HG03045 (cell line): ENCODE data around the gene LMTK2.

Source experiments
- ATAC-seq: cut with Tn5 transposase; IDR thresholded peaks from one replicate; pipeline ENCODE4 v1.9.1; 2021; ENCODE audit warnings: mild to moderate bottlenecking, moderate library complexity; ENCODE audit not compliant: unreplicated experiment

The LMTK2 gene

DNA sequence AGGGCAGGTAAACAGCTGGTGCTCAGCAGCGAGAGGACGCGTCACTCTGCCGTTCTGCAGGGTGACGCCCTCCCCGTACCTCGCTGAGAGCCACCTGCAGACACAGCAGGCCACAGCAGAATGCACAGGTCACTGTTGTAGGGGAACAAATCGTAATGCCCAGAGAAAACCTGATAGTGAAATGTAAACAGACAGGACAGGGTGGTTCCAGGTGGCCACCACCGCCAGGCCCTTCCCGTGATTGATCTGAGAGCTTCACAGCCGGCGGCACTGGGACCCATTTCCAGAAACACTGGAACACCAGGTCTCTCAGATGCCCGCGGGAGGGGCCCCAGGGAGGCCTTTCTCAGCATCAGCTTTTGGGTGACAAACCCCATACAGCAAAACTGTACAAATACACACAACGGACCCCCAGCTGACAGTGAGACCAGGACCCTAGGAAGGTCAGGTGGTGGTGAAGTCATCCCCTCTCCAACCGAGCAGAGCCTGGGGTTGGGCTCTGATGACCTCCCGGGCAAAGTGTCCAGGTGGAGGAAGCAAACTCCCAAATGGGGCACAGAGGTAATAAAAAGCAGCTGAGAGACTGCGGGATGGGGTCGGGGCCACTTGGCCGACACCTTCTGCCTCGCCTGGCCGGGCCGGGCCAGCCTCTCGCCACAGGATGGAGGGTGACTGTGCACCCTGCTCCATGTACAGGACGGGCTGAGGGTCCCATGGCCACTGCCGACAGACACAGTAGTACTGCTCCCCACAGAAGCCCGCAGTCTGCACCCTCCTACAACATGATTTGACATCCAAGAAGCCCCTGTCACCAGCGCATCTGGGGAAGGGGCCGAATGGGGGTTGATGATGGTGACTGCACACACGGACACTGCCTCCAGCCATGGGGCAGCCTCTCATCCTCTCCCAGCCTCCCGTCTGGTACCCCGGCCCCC is 109.2 kb downstream of the LMTK2 start:
- ATAC-seq, result no peak

DNA sequence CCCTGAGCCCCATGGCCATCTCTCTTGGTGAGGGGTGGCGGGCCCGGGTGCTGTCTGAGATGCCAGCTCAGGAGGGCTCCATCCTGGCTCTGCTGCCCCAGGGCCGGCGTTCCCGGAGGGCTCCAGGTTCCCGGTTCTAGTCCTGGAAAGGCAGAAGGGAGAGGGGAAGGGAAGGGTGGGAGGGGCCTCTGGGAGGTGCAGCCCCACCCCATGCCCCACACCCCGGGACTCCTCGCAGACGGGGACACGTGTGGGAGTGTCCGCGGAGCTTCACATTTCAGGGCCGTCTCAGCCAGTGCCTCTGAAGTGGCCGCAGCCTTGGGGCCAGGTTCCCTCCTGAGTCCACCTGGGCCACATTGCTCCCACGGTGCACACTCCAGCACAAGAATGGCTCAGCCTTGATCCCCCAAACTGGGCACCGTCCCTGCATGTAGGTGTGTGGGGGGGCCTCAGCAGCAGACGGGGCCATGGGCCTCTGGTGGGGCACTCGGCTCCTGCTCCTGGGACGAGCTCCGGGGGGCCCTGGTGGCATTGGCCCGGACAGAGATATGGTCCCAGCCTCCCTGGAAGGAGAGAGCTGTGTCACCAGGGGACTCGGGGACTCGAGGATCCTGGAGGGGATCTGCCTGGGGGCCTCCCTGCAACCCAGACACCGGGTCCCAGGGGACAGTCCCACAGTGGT is 110.4 kb downstream of the LMTK2 start:
- no peak for ATAC-seq

DNA sequence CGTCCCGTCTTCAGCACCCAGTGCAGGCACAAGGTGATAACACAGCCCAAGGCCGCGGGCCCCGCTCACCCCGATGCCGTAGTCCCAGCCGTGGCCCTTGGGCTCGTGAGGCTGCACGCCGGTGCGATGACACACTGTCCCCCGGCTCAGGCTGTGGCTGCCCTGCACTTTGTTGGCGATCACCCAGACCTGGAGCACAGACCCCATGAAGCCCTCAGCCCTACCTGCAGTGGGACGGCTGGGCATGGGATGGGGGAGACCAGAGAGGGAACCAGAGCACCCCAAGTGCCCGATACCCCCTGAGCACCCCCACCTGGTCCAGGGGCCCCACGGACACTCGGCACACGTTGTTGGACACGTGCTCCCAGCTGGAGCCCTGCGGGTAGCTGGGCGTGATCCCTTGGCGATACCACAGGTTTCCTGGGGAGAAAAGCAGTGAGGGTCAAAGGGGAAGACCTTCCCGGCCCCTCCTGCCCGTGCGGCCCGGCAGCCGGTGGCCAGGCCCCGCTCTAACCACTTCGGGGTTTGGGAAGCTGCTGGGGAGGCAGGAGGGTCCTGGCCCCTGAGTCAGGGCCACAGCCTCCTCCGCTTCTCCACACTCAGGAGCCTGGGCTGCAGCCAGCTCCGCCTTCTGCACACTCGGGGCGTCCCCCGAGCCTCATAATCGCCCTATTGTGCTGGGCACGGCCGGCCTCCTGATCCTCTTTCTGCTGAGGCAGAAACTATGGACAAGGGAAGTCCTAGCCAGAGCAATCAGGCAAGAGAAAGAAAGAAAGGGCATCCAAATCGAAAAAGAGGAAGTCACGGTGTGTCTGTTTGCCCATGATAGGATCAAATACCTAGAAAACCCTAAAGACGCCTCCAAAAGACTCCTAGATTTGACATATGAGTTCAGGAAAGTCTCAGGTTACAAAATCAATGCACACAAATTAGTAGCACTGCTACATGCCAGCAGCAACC is 111.2 kb downstream of the LMTK2 start:
- ATAC-seq, result no peak

DNA sequence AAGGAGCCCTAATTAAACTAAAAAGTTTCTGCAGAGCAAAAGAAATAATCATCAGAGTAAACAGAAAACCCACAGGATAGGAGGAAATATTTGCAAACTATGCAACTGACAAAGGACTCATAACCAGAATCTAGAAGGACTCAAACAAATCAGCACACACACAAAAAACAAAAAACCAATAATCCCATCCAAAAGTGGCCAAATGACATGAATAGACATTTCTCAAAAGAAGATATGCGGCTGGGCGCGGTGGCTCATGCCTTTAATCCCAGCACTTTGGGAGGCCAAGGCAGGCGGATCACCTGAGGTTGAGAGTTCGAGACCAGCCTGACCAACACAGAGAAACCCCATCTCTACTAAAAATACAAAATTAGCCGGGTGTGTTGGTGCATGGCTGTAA is 112.7 kb downstream of the LMTK2 start:
- peak; percentile 31 for ATAC-seq

DNA sequence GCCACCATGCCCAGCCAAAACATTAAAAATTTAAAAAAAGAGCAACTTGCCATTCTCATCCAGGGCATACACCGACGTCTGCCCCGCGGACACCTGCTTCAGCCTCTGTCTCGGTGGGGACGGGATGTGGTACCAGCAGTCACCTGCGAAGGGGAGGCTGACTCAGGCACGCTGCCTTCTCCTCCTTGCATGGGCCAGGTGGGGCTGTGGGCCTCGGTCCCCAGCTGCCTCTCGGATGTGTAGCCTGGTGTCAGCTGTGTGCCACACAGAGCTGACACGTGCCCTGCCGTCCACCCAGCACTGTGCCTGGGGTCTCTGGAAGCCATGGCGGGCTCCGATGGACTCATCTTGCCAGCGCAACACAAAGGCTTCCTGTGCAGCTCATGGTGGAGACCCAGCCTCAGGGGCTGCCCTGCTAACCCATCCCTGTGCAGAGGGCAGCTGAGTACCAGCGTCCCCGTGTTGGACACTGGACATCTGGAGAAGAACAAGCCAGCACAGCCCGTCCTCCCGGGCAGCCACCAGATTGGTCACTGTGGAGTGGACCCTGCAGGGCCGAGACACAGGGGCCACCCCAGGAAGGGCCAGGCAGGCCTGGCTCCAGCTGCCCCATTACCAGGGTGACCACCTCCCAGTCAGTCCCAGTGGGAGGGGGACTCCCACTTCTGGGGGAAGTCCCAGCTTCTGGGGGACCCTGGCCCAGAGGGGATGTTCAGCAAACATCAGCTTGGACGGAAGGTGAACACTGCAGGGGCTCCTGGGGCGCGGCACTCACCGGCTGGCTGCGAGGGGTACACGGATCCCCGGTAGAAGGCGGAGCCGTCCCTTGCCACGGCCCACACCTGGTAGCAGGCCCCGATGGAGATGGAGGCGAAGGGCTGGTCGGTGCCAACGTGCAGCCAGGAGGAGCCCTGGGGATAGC is 115.2 kb downstream of the LMTK2 start:
- ATAC-seq, result no peak

DNA sequence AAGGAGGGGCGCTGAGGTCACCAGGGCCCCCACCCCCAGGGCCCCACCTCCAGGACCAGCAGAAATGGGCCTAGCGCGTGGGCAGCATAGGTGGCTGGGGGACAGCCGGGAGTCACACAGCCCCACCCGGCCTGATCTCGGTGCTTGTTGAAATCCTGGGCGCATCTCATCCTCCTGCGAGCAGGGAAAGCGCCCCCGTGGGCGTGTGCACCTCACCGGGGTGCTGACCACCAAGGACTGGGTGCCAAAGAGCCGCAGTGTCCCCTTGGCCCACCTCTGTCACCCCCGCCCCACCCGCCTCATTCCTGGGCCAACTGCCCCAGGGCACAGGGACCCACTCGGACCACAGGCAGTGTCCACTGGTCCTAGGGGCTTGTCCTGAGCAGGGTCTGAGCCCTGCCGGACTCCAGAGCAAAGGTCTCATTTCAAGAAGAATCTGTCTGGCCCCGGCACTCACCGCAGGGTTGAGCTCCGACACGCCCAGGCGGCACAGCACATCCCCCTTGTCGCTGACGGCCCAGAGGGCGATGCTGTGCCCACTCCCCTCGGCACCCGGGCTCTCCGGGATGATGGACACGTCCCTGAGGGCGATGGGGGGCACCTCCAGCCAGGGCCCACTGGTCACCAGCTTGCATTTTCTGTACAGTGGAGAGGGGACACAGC is 116.0 kb downstream of the LMTK2 start:
- ATAC-seq, result no peak

DNA sequence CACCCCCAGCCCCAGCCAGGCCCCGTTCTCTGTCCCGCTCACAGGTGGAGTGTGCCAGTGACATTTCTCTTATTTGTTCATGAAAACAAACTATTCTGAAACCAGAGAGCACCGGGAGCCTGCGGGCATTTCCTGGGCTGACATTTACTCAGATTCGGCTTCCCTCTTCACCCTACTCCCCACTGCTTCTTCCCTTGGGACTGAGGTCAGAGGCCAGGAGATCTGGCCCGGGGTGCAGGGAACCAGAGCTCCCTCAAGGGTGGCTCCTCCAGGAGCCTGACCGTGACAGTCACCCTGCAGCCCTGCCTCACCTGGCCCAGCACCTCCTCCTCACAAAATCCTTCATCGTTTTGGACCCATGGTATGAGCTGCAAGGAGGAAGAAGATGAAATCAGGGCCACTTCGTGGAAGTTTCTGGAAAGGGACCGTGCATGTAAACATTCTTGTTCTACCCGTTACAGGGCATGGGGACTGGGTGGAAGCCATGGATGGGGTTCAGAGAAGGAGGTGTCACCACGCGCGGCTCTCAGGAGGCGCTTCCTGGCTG is 116.8 kb downstream of the LMTK2 start:
- no peak for ATAC-seq

DNA sequence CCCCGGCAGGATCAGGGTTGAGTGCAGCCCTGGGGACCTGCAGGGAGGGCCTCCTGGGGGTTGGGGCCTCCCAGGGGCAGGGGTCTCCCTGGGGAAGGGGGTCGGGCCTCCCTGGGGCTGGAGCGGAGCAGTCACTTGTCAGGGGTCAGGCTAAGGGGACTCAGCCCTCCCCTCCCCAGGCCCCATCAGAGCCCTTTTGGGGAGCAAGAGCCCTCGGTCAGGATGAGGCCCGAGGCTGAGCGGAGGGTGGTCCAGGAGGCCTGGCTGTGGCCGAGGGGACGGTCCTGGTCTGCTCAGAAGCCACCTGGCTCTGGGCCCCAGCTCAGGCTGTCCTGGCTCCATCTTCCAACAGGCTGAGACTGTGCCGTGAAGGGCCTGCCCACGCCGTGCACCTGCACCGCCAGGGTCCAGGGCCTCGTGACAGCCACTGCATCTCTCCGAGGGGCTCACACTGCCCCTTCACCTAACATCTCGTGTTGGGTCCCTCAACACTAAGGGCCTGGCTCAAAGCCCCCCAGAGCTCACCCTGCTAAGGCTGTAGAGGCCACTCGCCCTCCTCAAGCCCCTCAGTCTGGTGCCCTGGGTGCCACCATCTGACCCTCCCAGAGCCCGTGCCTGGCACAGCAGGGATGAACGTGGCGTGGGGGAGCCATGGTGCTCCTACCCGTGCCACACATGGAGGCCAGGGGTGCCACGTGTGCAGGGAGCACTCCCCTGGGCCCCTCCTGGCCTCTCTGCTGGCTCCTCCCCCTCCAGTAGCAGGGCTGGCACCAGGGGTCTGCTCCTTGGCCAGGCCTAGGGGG is 117.4 kb downstream of the LMTK2 start:
- ATAC-seq, result no peak

DNA sequence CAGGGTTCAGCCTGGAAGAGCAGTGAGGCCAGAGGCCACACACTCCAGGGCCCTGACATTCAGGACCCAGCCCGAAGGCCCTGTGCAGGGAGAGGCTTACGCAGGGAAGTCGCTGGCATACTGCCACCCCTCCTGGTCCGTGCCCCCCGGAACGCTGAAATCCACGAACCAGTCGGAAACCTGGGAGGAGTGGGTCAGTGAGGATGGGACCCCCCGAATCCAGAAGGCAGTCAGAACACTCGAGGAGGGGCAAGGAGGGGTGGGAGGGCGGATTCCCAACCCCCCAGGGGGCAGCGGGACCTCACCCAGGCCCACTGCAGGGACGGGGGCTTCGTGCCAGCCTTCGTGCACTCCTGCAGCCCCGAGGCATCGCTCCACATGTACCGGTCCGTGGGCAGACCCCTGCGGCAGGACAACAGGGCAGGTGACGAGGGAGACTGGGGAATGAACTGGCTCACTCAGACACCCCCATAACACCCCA is 118.1 kb downstream of the LMTK2 start:
- no peak for ATAC-seq

DNA sequence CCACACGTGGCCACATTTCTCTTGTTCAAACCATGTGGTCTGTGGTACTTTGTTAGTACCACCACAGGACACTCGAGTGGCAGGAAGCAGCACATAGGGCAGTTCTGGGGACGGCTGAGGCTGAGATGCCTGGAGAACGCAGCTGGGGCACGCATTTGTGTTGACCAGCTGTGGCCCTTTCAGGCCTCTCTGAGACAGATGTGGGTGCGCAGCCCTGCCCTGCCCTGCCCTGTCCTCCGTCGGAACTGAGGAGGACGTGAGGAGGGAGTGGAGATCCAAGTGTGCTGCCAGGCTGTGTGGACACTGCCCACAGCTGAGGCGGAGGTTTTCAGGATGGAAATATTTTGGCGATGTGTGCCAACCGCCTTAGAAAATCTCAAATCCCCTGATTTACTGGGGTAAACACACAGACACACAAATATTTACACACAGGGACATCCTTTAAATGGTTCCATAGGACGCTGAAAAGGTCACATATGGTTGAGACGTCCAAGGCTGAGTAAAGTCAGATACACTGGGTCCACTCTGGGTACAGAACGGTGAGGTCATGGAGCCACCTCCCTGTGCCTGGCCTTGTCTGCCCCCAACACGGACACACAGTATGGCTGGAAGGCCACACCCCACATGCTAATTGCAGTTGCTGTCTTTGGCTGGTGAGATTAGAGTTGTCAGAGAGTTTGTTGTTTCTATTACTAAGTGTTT is 119.4 kb downstream of the LMTK2 start:
- no peak for ATAC-seq

DNA sequence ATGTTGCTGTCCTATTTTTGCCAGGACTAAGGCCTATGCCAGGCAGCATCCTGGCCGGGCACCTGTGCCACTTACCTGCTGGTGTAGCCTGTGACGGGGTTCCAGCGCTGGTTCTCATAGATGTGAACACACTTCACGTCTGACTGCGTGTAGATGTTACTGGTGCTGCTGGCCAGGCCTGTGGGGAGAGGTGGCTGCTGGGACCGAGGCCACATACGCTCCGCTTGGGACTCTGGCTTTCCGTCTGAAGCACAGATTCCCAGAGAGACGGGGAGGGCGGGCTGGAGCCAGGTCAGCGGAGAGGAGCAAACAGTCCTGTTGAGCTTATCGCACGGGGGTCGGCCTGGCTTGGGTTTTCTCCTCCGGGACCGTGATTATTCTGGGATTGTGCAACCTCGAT is 121.3 kb downstream of the LMTK2 start:
- no peak for ATAC-seq

DNA sequence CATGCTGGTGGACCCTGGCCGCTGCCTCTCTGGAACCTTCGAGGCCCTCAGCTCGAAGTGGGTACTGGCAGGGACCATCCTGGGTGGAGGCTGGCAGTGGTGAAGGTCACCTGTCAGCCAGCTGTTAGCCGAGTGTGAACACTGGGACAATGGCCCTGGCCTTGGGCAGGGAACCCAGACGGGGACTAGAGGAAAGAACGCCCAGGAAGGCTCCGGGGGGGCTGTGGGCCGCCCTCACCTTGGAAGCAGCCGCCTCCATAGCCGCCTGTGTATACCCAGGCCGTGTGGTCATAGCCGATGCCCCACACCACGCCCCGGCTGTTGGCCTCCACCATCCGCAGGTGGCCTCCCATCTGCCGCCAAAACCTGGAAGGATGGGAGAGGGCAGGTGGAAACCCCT is 122.1 kb downstream of the LMTK2 start:
- ATAC-seq, result no peak

DNA sequence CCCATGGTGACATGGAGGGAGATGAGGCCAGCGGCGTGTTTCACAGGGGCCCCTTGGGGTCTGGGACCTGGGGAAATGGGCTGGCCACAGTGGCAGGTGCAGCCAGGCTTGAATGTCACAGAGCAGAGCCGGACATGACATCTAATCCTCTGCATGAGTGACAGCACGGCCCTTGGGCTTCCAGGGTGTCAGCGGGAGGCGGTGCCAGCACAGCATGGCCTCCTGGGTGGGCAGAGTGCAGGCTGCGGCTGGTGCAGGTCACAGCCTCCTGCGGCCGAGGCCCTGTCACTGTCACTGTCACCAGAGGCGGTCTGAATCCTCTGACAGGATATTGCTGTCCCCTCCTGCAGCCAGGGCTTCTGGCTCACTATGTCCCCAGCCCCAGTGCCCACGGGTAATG is 122.8 kb downstream of the LMTK2 start:
- no peak for ATAC-seq

DNA sequence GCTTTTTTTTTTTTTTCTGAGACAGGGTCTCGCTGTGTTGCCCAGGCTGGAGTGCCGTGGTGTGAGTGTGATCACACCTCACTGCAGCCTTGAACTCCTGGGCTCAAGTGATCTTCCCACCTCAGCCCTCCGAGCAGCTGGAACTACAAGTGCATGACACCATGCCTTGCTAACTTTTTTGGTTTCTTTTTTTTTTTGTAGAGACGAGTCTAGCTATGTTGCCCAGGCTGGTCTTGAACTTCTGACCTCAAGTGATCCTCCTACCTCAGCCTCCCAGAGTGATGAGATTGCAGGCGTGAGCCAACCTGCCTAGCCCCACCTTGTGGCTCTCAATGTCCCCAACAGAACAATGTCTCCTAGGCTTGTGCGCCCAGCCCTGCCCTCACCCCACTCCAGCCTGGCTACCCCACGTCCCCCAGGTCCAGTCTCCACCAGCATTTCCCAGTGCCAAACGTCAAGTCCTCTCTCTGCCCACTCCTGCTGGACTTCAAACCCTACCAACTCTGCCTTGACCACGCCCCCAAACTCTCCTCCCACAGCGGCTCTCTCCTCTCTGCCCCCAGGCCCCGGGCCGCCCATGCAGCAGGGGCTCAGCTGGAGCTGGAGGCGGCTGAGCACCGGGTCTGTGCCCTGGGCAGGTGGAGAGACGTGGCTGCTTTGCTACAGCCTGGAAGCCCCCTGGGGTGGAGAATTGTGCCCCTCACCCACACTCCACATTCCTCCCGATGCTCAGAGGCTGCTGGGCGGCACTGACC is 123.5 kb downstream of the LMTK2 start:
- no peak for ATAC-seq

DNA sequence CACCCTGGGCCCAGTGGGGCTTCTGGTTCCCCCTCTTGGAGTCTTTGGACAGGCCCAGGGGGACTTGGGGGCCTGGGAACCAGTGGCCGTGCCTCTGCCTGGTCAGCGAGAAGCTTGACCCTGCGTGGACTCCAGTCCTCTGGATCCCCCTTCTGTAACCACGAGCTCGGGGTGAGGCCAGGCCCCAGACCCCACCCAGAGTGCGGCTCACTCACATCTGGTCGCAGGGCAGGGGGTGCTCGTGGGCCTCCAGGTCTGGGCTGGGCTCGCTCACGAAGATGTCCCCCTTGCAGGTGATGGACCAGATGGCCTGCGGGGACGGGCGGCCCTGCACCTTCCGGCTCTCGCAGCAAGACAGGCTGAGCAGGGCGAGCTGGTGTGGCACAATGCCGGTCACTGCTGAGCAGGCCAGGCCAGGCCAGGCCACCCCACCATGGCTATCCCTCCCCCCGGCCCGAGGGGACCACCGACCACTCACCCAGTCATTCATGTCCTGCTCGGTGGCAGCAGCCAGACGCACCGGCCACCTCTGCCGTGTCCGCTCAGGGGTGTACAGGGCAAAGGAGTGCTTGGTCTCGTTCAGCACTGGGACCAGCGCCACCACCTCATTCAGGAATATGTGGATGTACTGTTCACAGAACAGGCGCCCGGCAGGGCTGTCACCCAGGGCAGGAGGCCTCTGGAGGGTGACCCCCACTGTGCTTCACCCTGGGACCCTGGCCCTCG is 124.2 kb downstream of the LMTK2 start:
- ATAC-seq, result no peak

DNA sequence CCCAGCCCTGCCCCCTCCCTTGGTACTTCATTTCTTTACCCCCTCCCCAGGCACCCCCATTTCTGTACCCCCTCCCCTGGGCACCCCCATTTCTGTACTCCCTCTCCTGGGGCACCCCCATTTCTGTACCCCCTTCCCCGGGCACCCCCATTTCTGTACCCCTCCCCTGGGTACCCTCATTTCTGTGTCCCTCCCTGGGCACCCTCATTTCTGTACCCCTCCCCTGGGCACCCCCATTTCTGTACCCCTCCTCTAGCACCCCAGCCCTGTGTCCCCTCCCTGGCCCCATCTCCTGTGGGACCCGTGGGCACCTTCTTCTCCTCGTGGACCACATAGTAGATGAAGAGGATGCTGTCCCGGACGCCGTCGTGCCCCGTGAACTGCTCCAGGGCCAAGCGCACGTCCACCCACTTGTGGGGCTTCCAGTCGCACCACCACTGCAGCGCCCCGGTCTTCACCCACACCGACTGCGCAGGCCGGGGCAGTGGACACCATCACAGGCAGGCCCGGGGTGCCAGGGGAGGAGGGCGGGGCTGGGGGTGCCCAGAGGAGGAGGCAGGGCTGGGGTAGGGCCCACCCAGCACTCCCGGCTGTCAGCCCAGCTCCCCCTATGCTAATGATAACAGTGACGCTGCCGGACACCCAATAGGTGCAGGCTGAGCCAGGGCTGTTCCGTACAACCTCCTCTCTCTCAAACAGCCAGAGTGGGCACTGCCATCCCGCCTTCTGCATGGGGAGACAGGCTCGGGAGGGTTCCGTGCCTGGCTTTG is 125.0 kb downstream of the LMTK2 start:
- ATAC-seq, result no peak
